ENCODE results near the gene MRGPRX2. TPM values are rescaled to one million over a fixed set of nuclear protein-coding genes. Genes with fewer than 3 reads are reported as not detected.
A peak's percentile ranks its signal among the peaks of the same experiment; 100 is the strongest.

MRGPRX2 gene
- total RNA-seq, 1 experiment from 2014 or later, result not detected

DNA sequence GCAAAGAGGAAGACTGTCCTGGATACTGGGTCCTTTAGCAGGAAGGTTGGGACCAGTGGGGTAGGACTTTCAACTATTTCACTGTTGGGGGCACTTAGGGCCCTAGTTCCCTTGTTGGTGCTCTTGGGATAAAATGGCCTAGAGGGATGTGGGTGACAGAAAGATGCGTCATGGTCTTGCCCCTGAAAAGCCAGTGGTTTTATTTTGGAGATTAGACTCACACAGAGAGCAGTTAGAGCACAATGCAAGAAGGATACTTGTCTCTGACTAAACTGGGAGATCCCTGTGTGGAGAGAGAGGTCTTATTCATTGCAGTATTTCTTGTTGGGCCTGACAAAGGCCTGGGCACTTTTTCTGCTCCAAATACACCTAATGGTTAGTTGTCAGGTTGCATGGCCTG is 22.6 kb upstream of the MRGPRX2 start:
- no peak for DNase-seq
- Histone ChIP-seq H3K9me2 (replicated peaks; ENCODE audit: insufficient read depth, low read length) (no peaks in the 10 kb centered on the region), H3K9ac (ENCODE audit: low read length) (no peak overlapping the region), H3K79me2 (ENCODE audit: low read length) (no peaks in the 10 kb centered on the region), H3K36me3 (ENCODE audit: insufficient read depth, low read length) (no peaks in the 10 kb centered on the region), H3K4me1 (ENCODE audit: low read length) (no peaks in the 10 kb centered on the region), H3K27ac (ENCODE audit: low read length) (no peak overlapping the region), H3K4me2 (ENCODE audit: low read depth, low read length, poor library complexity, severe bottlenecking) (no peak overlapping the region), H3K4me3 (ENCODE audit: low read length) (no peak overlapping the region), H2AFZ (ENCODE audit: low read length) (no peak overlapping the region), H4K20me1 (ENCODE audit: insufficient read depth, low read depth, low read length) (no peaks in the 10 kb centered on the region), H3K9me3 (ENCODE audit: low read length) (no peaks in the 10 kb centered on the region), H3K27me3 (ENCODE audit: low read length) (no peaks in the 10 kb centered on the region)

DNA sequence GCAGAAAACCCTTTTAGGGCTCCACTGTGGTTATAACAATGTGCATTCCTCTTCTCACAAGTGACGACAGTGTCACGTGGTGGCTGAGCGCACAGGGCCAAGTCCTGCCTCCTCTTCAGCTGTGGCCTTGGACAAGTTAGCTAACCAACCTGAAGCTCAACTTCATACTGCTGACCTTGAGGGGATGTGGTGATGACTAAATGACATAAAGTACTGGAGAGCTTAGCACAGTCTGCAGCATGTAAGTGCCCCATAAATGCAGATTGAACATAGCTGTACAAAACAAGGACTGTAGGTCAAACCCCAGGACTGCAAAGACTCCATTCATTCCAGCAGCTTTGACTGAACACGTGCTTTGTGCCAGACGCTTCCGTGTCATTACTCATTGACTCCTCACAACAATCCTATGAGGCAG is 20.1 kb upstream of the MRGPRX2 start:
- Histone ChIP-seq H3K9me3 (ENCODE audit: low read length) (no peaks in the 10 kb centered on the region), H3K4me2 (ENCODE audit: low read depth, low read length, poor library complexity, severe bottlenecking) (no peak overlapping the region), H3K36me3 (ENCODE audit: insufficient read depth, low read length) (no peaks in the 10 kb centered on the region), H3K4me1 (ENCODE audit: low read length) (no peaks in the 10 kb centered on the region), H3K27ac (ENCODE audit: low read length) (no peak overlapping the region), H3K9ac (ENCODE audit: low read length) (no peak overlapping the region), H4K20me1 (ENCODE audit: insufficient read depth, low read depth, low read length) (no peaks in the 10 kb centered on the region), H3K9me2 (replicated peaks; ENCODE audit: insufficient read depth, low read length) (no peaks in the 10 kb centered on the region), H3K4me3 (ENCODE audit: low read length) (no peak overlapping the region), H2AFZ (ENCODE audit: low read length) (no peak overlapping the region), H3K79me2 (ENCODE audit: low read length) (no peaks in the 10 kb centered on the region), H3K27me3 (ENCODE audit: low read length) (0 out of 2 replicates have a peak, but pooled peaks cover 4% of the 10 kb centered on the region)
- DNase-seq, result no peak

DNA sequence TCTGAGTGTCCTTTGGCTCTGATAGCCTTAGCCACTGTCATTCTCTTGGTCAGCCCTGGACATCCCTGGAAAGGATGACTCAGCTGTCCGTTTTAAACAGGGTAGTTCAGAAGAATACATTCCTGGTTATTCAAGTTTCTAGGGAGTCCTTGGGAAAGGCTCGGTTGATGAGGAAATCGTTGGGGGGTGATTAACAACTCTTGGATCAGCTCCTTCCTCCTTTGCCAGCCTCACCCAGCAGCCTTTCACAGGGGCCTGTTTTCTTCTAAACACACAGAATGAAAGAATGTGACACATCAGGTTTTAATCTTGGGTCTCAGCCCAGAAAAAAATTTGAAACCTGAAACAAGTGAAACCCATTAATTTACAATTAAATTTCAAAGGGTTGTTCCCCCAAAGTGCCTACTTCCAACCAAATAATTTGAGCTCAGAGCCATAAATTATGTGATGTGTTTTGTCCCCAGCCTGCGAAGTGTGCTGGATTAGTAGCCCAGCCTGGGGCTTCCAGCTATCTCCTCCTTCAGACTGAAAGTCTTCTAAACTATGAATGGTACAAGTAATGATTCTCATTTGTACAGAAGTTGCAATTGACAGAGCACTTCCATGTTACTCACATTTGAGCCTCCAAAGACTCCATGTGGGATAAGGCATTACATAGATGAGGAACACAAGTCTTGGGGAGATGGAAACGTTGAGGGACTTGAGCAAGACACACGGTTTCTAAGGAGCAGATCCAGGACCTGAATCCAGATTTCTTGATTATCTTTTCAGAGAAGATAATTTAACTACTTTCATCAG is 19.3 kb upstream of the MRGPRX2 start:
- Histone ChIP-seq H3K9me3 (ENCODE audit: low read length) (no peaks in the 10 kb centered on the region), H3K9me2 (replicated peaks; ENCODE audit: insufficient read depth, low read length) (no peaks in the 10 kb centered on the region), H2AFZ (ENCODE audit: low read length) (no peak overlapping the region), H3K4me1 (ENCODE audit: low read length) (no peaks in the 10 kb centered on the region), H3K9ac (ENCODE audit: low read length) (no peak overlapping the region), H3K4me3 (ENCODE audit: low read length) (no peak overlapping the region), H3K79me2 (ENCODE audit: low read length) (no peaks in the 10 kb centered on the region), H4K20me1 (ENCODE audit: insufficient read depth, low read depth, low read length) (no peaks in the 10 kb centered on the region), H3K27me3 (ENCODE audit: low read length) (0 out of 2 replicates have a peak, but pooled peaks cover 4% of the 10 kb centered on the region), H3K36me3 (ENCODE audit: insufficient read depth, low read length) (no peaks in the 10 kb centered on the region), H3K27ac (ENCODE audit: low read length) (no peak overlapping the region), H3K4me2 (ENCODE audit: low read depth, low read length, poor library complexity, severe bottlenecking) (no peak overlapping the region)
- no peak for DNase-seq

DNA sequence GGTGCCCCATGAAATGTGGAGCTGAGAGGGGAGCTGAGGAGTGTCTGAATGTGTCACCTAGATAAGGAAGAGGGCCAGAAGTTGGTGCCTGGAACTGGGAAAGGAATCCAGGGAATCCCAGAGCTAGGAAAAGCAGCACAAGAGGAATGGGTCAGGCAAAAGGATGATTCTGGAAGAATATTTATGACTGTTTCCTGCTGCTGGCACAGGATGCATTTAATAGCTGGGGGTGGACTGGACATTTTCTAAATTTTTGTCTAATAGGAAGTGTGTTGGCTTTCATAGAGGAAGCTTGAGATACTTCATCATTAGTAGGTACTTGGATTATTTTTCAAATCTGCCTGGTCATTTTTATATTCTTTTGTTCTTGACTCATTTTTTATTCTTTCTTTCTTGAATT is 17.4 kb upstream of the MRGPRX2 start:
- H3K27me3 ChIP-seq (ENCODE audit: low read length), result 0 out of 2 replicates have a peak, but pooled peaks cover 4% of the 10 kb centered on the region
- no peaks in the 10 kb centered on the region for H4K20me1 ChIP-seq (ENCODE audit: insufficient read depth, low read depth, low read length)
- H3K79me2 ChIP-seq (ENCODE audit: low read length), result no peaks in the 10 kb centered on the region
- no peaks in the 10 kb centered on the region for H3K36me3 ChIP-seq (ENCODE audit: insufficient read depth, low read length)
- H3K9me3 ChIP-seq (ENCODE audit: low read length), result no peaks in the 10 kb centered on the region
- no peak overlapping the region for H3K27ac ChIP-seq (ENCODE audit: low read length)
- no peak for DNase-seq
- H3K4me3 ChIP-seq (ENCODE audit: low read length), result no peak overlapping the region
- no peaks in the 10 kb centered on the region for H3K4me1 ChIP-seq (ENCODE audit: low read length)
- H3K9me2 ChIP-seq (replicated peaks; ENCODE audit: insufficient read depth, low read length), result no peaks in the 10 kb centered on the region
- H2AFZ ChIP-seq (ENCODE audit: low read length), result no peak overlapping the region
- no peak overlapping the region for H3K4me2 ChIP-seq (ENCODE audit: low read depth, low read length, poor library complexity, severe bottlenecking)
- no peak overlapping the region for H3K9ac ChIP-seq (ENCODE audit: low read length)

DNA sequence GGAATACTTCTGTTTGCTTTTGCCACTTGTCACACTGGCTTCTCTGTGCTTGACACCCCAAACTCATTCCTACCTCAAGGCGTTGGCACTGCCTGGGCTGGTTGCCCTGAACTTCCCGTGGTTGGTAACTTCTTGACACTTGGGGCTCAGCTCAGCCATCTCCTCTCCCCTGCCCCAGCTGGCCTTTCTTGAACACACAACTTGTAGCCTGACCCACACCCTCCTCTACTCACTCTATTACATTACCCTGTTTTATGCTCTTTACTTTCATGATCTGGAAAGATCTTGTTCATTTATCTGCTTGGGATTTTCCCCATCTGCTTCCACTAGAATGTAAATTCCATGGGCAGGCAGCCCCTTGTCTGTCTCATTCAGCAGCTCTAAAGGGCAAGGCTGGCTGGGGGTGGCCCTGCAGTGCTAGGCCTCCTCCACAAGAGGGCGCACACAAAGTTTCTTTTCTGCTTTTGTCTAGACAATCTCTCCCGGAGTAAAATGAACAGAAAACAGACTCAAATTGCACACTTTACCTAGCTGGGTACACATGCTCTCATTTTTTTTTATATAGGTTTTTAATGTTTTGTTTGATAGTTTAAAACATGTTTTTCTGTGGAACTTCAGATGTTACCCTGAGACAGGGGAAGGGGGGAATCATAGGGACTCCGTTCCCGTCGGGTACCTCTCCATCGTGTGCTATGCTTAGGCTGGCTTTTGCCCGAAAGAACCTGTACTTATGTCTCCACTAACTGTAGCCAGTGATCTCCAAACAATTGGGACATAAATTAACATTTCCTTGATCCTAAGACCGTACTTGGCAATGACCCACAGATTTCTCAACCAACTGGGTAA is 16.4 kb upstream of the MRGPRX2 start:
- H2AFZ ChIP-seq (ENCODE audit: low read length), result no peak overlapping the region
- no peak overlapping the region for H3K27ac ChIP-seq (ENCODE audit: low read length)
- no peak overlapping the region for H3K4me2 ChIP-seq (ENCODE audit: low read depth, low read length, poor library complexity, severe bottlenecking)
- 0 out of 2 replicates have a peak, but pooled peaks cover 4% of the 10 kb centered on the region for H3K27me3 ChIP-seq (ENCODE audit: low read length)
- H3K4me3 ChIP-seq (ENCODE audit: low read length), result no peak overlapping the region
- H3K9ac ChIP-seq (ENCODE audit: low read length), result no peak overlapping the region
- H3K9me3 ChIP-seq (ENCODE audit: low read length), result no peaks in the 10 kb centered on the region
- no peaks in the 10 kb centered on the region for H3K4me1 ChIP-seq (ENCODE audit: low read length)
- no peaks in the 10 kb centered on the region for H3K36me3 ChIP-seq (ENCODE audit: insufficient read depth, low read length)
- no peaks in the 10 kb centered on the region for H3K79me2 ChIP-seq (ENCODE audit: low read length)
- H4K20me1 ChIP-seq (ENCODE audit: insufficient read depth, low read depth, low read length), result no peaks in the 10 kb centered on the region
- DNase-seq, result peak; percentile 83
- H3K9me2 ChIP-seq (replicated peaks; ENCODE audit: insufficient read depth, low read length), result no peaks in the 10 kb centered on the region

DNA sequence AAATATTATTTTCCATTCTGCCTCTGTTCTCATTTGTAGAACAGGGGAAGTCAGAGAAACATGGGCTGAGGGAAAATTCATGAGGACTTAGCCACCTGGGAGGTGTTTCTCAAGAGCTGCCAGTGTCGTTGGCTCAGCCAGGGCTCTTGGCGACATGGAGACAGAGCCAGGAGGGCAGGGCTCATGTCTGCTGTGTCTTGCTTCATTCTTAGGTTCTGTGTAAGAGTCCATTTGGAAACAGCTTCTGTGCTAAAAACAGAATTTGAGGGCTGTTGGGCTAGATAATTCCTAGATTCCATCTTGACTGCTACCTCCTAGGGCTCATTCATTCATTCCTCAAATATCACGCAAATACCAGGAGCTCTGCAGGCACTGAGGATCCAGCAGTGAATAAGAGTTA is 15.1 kb upstream of the MRGPRX2 start:
- no peak overlapping the region for H3K9ac ChIP-seq (ENCODE audit: low read length)
- H3K9me3 ChIP-seq (ENCODE audit: low read length), result no peaks in the 10 kb centered on the region
- H3K4me2 ChIP-seq (ENCODE audit: low read depth, low read length, poor library complexity, severe bottlenecking), result no peak overlapping the region
- 0 out of 2 replicates have a peak, but pooled peaks cover 4% of the 10 kb centered on the region for H3K27me3 ChIP-seq (ENCODE audit: low read length)
- H3K4me3 ChIP-seq (ENCODE audit: low read length), result no peak overlapping the region
- no peaks in the 10 kb centered on the region for H3K36me3 ChIP-seq (ENCODE audit: insufficient read depth, low read length)
- no peak overlapping the region for H3K27ac ChIP-seq (ENCODE audit: low read length)
- no peaks in the 10 kb centered on the region for H3K4me1 ChIP-seq (ENCODE audit: low read length)
- no peaks in the 10 kb centered on the region for H3K9me2 ChIP-seq (replicated peaks; ENCODE audit: insufficient read depth, low read length)
- no peaks in the 10 kb centered on the region for H4K20me1 ChIP-seq (ENCODE audit: insufficient read depth, low read depth, low read length)
- no peaks in the 10 kb centered on the region for H3K79me2 ChIP-seq (ENCODE audit: low read length)
- no peak for DNase-seq
- H2AFZ ChIP-seq (ENCODE audit: low read length), result no peak overlapping the region

DNA sequence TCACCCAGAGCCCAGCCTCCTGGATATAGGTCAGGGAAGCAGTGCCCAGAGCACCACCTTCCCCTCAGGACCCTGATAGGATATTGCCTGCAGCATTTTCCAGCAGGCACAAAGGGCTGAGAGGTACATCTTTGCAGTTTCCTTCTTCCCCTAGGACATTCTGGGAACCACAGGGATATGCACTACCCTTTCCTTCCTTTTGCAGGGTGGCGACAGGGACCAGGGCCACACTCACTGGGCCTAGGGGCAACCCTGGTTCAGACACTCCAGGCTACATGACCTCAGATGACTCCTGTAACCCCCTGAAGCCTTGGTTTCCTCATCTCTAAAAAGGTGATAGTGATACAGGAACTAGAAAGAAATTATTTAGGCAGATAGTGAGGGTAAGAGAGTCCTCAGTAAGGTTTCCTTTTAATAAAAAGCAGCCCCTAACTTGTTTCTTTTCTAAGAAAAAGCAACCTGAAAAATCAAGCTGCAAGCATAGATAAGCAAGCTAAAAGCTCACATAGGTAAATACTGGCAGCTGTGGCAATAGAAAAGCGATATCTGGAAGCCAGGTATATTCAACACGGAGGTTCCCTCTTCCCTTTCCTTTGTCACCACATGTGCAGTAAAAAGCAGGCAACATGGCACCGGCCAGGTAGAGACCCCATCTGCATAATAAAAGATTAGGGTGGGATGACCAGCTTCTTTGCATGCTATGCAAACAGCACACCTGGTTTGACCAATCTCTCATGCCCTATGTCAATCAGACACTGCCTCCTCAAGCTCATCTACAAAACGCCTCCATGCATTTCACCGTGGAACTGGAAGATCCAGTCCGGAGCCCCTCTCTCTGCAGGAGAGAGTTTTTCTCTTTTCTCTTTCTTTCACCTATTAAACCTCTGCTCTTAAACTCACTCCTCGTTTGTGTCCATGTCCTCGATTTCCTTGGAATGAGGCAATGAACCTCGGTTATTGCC is 13.2 kb upstream of the MRGPRX2 start:
- Histone ChIP-seq H3K4me3 (ENCODE audit: low read length) (no peak overlapping the region), H3K27me3 (ENCODE audit: low read length) (0 out of 2 replicates have a peak, but pooled peaks cover 4% of the 10 kb centered on the region), H3K9ac (ENCODE audit: low read length) (no peak overlapping the region), H4K20me1 (ENCODE audit: insufficient read depth, low read depth, low read length) (no peaks in the 10 kb centered on the region), H3K4me2 (ENCODE audit: low read depth, low read length, poor library complexity, severe bottlenecking) (no peak overlapping the region), H3K27ac (ENCODE audit: low read length) (no peak overlapping the region), H2AFZ (ENCODE audit: low read length) (no peak overlapping the region), H3K79me2 (ENCODE audit: low read length) (no peaks in the 10 kb centered on the region), H3K4me1 (ENCODE audit: low read length) (no peaks in the 10 kb centered on the region), H3K9me2 (replicated peaks; ENCODE audit: insufficient read depth, low read length) (no peaks in the 10 kb centered on the region), H3K9me3 (ENCODE audit: low read length) (peaks cover 8% of the 10 kb centered on the region), H3K36me3 (ENCODE audit: insufficient read depth, low read length) (no peaks in the 10 kb centered on the region)
- DNase-seq, result no peak

All from Karpas-422 (cell line).